HG02852 (cell line): ENCODE results near the gene LRRC8A.
"Not testable (repeated sequence)": the region's sequence is repeated elsewhere in the genome, so short reads cannot be mapped to it uniquely, and the experiment has no call there.

ENCODE experiments used
- ATAC-seq: cut with Tn5 transposase; IDR thresholded peaks from one replicate; pipeline ENCODE4 v1.9.1; 2021; ENCODE audit warnings: mild to moderate bottlenecking, moderate library complexity; ENCODE audit not compliant: unreplicated experiment

The LRRC8A gene

GRCh38 chr9:128863647-128864046 lies 18.3 kb upstream of the LRRC8A start:
- no peak for ATAC-seq

DNA sequence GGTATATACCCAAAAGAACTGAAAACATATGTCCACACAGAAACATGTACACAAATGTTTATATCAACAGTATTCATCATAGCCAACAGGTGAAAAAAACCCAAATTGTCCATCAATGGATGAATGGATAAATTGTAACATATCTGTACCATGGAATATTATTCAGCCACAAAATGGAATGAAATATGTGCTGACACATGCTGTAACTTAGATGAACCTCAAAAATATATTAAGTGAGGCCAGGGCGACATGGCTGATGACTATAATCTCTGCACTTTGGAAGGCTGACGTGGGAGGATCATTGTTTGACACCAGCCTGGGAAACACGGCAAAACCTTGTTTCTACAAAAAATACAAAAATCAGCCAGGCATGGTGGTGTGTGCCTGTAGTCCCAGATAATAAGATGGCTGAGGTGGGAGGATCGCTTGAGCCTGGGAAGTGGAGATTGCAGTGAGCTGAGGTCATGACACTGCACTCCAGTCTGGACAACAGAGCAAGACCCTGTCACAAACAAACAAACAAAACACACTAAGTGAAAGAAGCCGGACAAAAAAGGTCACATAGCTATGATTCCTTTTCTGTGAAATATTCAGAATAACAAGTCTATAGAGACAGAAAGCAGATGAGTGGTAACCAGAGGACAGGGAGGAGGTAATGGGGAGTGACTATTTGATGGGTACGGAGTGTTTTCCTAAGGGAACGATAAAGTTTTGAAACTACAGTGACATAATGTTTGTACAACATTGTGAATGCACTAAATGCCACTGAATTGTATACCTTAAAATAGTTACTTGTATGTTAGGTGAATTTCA lies 11.6 kb upstream of the LRRC8A start:
- no peak for ATAC-seq

DNA sequence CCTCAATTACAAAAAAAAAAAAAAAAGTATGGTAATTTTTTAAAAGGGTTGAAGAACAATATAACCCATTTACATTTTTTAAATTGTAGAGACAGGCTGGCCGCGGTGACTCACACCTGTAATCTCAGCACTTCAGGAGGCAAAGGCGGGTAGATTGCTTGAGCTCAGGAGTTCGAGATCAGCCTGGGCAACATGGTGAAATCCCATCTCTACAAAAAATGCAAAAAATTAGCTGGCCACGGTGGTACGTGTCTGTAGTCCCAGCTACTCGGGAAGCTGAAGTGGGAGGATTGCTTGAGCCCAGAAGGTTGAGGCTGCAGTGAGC lies 11.0 kb upstream of the LRRC8A start:
- not testable (repeated sequence) for ATAC-seq

DNA sequence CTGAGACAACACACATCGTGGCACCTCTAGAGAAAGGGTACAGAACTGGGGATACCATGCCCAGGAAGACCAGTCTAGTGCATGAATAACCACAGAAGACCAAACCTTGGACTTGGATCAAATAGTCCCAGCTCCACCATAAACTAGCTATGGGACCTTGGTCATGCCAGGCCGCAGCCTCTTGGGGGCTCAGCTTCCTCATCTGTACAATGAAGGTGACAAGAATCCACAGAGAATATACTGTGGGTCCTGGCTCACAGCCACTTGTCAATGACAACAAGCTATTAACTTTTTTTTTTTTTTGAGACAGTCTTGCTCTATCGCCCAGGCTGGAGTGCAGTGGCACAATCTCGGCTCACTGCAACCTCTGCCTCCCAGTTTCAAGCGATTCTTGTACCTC lies 4.1 kb upstream of the LRRC8A start:
- no peak for ATAC-seq

DNA sequence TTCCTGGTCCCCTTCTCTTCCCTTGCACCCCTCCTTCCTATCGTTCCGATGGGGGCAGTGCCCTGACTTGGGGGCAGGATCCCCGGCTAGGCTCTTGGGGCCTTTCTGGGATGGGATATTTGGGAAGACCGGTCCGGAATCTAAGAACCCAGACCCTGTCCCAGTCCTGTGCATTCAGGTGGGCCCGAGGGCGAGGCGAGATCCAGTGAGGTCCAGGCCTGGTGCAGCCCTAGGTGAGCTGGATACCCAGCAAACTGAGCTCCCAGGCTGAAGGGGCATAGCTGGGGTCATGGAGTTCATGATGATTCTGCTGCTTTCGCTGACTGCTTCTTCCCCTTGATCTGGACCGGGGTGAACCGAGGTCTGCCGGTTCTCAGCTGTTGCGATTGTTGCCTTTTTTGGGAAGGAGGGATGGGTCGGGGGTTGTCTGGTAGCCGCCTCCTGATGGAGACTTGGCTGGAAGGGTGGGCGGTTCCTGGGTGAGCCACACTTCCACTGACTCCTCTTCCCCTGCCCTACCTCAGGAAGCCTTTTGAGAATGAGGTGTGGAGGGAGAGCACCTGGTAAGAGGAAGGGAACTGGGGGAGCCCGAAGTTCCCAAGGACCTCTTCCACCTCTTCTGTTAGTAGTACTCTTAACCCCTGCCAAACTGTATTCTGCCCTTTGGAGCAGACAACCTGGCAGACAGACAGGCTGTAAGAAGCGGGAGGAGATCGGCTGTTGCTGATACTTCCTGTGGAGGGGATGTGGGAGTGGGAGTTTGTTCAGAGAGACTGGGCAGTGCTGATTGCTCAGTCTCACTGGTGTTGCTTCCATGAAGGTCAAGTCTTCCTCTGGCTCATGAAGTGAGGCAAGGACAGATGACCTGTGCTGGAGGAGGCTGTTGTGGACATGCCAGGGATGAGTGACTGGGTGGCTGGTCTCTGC lies 1.0 kb downstream of the LRRC8A start:
- no peak for ATAC-seq

- no peak for ATAC-seq
Measured at GRCh38 chr9:128884164-128884563, 2.2 kb downstream of the LRRC8A start.

DNA sequence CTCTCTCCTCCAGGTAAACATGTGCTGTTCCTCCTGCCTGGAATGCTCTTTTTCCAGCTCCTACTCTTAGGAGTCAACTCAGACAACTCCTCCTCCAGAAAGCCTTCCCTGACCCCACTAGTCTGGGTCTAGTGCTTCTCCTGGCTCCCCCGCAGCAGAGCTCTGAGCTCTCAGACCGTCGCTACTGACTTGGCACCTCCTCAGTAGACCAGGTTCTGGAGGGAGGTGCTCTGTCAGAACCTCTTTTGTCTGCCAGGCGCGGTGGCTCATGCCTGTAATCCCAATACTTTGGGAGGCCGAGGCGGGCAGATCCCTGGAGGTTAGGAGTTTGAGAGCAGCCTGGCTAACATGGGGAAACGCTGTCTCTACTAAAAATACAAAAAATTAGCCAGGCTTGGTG lies 3.4 kb downstream of the LRRC8A start:
- no peak for ATAC-seq

GRCh38 chr9:128885798-128886197 lies 3.9 kb downstream of the LRRC8A start:
- no peak for ATAC-seq

DNA sequence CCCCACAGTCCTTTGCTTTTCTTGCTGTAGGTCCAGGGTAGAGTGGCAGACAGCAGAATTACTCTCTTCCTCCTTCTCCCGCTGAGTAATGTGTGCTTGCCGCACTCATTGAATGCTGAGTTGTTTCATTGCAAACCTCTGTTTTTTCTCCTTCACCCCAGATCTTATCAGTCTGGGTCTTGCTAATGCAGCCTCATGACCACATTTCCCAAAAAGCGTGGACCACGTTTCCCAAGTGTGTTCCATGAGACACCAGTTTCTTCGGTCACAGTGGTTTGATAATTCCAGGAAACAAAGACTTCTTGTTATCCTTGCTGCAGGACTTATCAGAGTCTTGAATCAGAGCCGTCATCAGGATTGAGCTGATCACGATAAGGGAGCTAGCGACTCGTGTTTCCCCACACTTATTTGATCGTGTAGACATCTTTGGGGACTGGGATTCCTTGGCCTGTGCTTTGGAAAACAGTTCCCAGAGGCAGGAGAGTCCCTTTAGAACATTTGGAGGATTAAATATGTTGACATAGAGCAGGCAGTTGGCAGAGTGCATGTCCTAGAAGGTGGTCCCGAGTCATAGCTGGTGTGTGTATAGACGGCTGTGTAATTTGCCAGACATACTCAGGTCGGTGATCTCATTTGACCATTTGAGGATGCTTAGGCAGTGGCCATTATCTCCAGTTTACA lies 4.4 kb downstream of the LRRC8A start:
- no peak for ATAC-seq

- ATAC-seq, result no peak
Measured at GRCh38 chr9:128887049-128887448, 5.1 kb downstream of the LRRC8A start.

GRCh38 chr9:128887914-128888350 lies 6.0 kb downstream of the LRRC8A start:
- no peak for ATAC-seq

DNA sequence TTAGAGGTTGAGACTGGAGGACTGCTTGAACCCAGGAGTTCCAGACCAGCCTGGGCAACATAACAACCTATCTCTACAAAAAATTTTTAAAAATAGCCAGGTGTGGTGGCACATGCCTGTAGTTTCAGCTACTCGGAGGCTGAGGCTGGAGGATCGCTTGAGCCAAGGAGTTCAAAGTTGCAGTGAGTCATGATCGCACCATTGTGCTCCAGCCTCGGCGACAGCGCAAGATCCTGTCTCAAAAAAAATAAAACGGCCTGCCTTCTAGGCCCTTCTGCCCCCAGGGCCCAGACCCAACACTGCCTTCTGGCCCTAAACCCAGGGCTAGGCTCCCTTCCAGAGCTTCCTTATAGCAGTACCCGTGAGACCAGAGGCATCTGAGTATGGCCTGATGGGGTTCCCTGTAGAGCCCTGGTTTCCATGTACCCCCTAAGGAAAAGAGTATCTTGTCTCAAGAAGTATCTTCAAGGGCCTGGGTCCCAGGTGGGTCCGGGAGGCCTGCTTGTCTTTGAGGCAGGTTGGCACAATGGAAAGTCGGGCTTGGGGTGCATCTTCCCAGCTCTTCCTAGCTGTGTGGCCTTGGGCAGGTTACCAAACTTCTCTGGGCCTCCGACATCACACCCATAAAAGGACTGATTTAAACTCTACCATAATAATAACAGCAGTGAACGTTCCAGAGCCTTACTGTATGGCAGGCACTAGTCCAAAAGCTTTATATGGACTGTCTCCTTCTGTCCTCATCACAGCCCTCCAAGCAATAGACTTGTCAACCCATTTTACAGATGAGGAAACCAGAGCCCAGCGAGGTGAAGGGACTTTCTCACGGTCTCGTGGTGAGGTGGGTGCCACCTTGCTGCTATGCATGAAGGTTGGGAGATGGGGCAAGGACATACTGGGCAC lies 9.6 kb downstream of the LRRC8A start:
- no peak for ATAC-seq

GRCh38 chr9:128892221-128892921 lies 10.4 kb downstream of the LRRC8A start:
- no peak for ATAC-seq

GRCh38 chr9:128893354-128893753 lies 11.4 kb downstream of the LRRC8A start:
- ATAC-seq, result no peak

GRCh38 chr9:128894764-128895163 lies 12.8 kb downstream of the LRRC8A start:
- no peak for ATAC-seq

DNA sequence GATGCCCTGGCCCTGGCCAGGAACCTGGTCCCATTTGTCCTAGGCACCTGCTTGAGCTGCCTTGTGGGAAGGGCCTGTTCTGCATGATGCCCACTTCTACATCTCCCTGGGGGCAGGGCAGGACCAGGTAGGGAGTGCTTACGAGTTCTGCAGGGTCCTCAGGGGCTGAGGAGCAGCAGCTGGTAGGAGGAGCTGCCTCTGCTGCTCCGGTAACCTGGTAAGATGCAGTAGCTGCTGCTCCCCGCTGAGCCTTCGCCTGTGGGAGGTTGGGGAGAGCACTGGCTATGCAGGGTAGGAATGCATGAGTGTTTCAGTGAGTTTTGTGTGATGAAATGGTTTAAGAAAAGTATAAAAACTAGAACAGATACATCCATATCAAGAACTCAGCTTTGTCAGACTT lies 13.6 kb downstream of the LRRC8A start:
- ATAC-seq, result no peak

- no peak for ATAC-seq
Measured at GRCh38 chr9:128898382-128898781, 16.4 kb downstream of the LRRC8A start.

GRCh38 chr9:128898845-128899565 lies 17.1 kb downstream of the LRRC8A start:
- ATAC-seq, result no peak
